DOHH2 (cell line): Measurements from ENCODE around the gene ARL16.
A peak's percentile ranks its signal among the peaks of the same experiment; 100 is the strongest.

Experiments
- H3F3A ChIP-seq: fragments of 200-600 bp; sonication (generic), shearing (Covaris generic); 2 replicates; pipeline ENCODE4 v1.6.0; 2016; ENCODE audit warnings: antibody characterized with exemption, mild to moderate bottlenecking; ENCODE audit not compliant: control insufficient read depth, insufficient read depth
- H3K27ac ChIP-seq: fragments of 200-600 bp; sonication (generic); 2 replicates; pipeline ENCODE4 v1.5.1; 2014; ENCODE audit warnings: low read depth, mild to moderate bottlenecking, low read length, moderate library complexity
- H3K27me3 ChIP-seq: fragments of 200-600 bp; sonication (generic); 2 replicates; pipeline ENCODE4 v1.6.1; 2014; ENCODE audit warnings: mild to moderate bottlenecking, low read length, mixed read lengths; ENCODE audit not compliant: control insufficient read depth
- H3K36me3 ChIP-seq: fragments of 200-600 bp; sonication (generic); 2 replicates; pipeline ENCODE4 v1.6.1; 2014; ENCODE audit warnings: mild to moderate bottlenecking, low read length, moderate library complexity, mixed read lengths; ENCODE audit not compliant: control insufficient read depth
- H3K4me1 ChIP-seq: fragments of 200-600 bp; sonication (generic); 2 replicates; pipeline ENCODE4 v1.6.1; 2014; ENCODE audit warnings: mild to moderate bottlenecking, low read length, mixed read lengths; ENCODE audit not compliant: control insufficient read depth
- H3K4me2 ChIP-seq: fragments of 200-600 bp; sonication (generic); 2 replicates; pipeline ENCODE4 v1.6.0; 2014; ENCODE audit warnings: mild to moderate bottlenecking, low read length, moderate library complexity
- H3K4me3 ChIP-seq: fragments of 200-600 bp; sonication (generic); 2 replicates; pipeline ENCODE4 v1.5.1; 2014; ENCODE audit warnings: mild to moderate bottlenecking, low read length, mixed read lengths
- H3K79me2 ChIP-seq: fragments of 200-600 bp; sonication (generic); 2 replicates; pipeline ENCODE4 v1.6.1; 2014; ENCODE audit warnings: mild to moderate bottlenecking, low read length, mixed read lengths; ENCODE audit not compliant: control insufficient read depth
- H3K9me2 ChIP-seq: fragments of 200-600 bp; sonication (generic); replicated peaks from 2 replicates; pipeline ENCODE4 v1.6.1; 2014; ENCODE audit warnings: mild to moderate bottlenecking, low read length, mixed read lengths; ENCODE audit not compliant: control insufficient read depth
- H3K9me3 ChIP-seq: fragments of 200-600 bp; sonication (generic); 2 replicates; pipeline ENCODE4 v1.6.1; 2014; ENCODE audit warnings: antibody characterized with exemption, low read length, mixed read lengths; ENCODE audit not compliant: control insufficient read depth, insufficient read depth
- H4K20me1 ChIP-seq: fragments of 200-600 bp; sonication (generic); 2 replicates; pipeline ENCODE4 v1.6.0; 2014; ENCODE audit warnings: low read depth, mild to moderate bottlenecking, antibody characterized with exemption, low read length, moderate library complexity; ENCODE audit not compliant: control insufficient read depth, insufficient read depth
- CTCF ChIP-seq: fragments of 200-600 bp; sonication (generic); IDR thresholded peaks from one replicate; pipeline ENCODE4 v1.5.1; 2014; ENCODE audit warnings: antibody characterized with exemption, mild to moderate bottlenecking, low read depth, low read length; ENCODE audit not compliant: poor library complexity, severe bottlenecking
- EZH2phosphoT487 ChIP-seq: fragments of 200-600 bp; sonication (generic); IDR thresholded peaks from 2 replicates; pipeline ENCODE4 v1.6.1; 2017; ENCODE audit warnings: borderline replicate concordance, mild to moderate bottlenecking, antibody characterized with exemption, low read length, moderate library complexity, mixed read lengths

The ARL16 gene

GRCh38 chr17:81638683-81639082 lies 44.9 kb downstream of the ARL16 start:
- H3K36me3 ChIP-seq = peaks cover 13% of the 10 kb centered on the region
- H3K9me2 ChIP-seq = no peaks in the 10 kb centered on the region
- no peaks in the 10 kb centered on the region for H3K9me3 ChIP-seq
- H3F3A ChIP-seq = peaks cover 9% of the 10 kb centered on the region
- H3K4me2 ChIP-seq = no peak overlapping the region
- H3K79me2 ChIP-seq = peaks cover 31% of the 10 kb centered on the region
- no peaks in the 10 kb centered on the region for H3K27me3 ChIP-seq
- TF ChIP-seq EZH2phosphoT487 (no peak), CTCF (no peak)
- no peaks in the 10 kb centered on the region for H4K20me1 ChIP-seq
- H3K4me1 ChIP-seq = peaks cover 25% of the 10 kb centered on the region
- no peak overlapping the region for H3K27ac ChIP-seq
- H3K4me3 ChIP-seq = no peak overlapping the region

- Histone ChIP-seq H3K4me1 (peaks cover 36% of the 10 kb centered on the region), H3K36me3 (peaks cover 25% of the 10 kb centered on the region), H3K79me2 (peaks cover 51% of the 10 kb centered on the region), H3K9me2 (no peaks in the 10 kb centered on the region), H3K27ac (peak within 1 kb of the TSS; percentile 73), H4K20me1 (no peaks in the 10 kb centered on the region; the same call in 1 of the 2 replicates), H3K9me3 (no peaks in the 10 kb centered on the region), H3K27me3 (no peaks in the 10 kb centered on the region), H3K4me2 (peak within 1 kb of the TSS; percentile 89), H3K4me3 (peak within 1 kb of the TSS; percentile 91), H3F3A (peaks cover 14% of the 10 kb centered on the region)
- TF ChIP-seq EZH2phosphoT487 = no peak
- no peak for TF ChIP-seq CTCF
Measured at GRCh38 chr17:81636505-81637288, 46.9 kb downstream of the ARL16 start, which contains the start of the genes NPLOC4 and TSPAN10. TSS of gene NPLOC4 (minus strand) at chr17:81637112. CDS start at chr17:81636930, 182 bp downstream. TSS of gene TSPAN10 (plus strand) at chr17:81637196. CDS start at chr17:81642413, 5,217 bp downstream.

GRCh38 chr17:81635973-81636504 lies 47.6 kb downstream of the ARL16 start:
- Histone ChIP-seq H3K4me1 (peaks cover 36% of the 10 kb centered on the region), H3K79me2 (peaks cover 55% of the 10 kb centered on the region), H4K20me1 (no peaks in the 10 kb centered on the region; the same call in 1 of the 2 replicates), H3K9me2 (no peaks in the 10 kb centered on the region), H3K27me3 (no peaks in the 10 kb centered on the region), H3K4me2 (peak overlapping the region; percentile 89), H3F3A (peaks cover 14% of the 10 kb centered on the region), H3K9me3 (no peaks in the 10 kb centered on the region), H3K4me3 (peak overlapping the region; percentile 91), H3K27ac (peak overlapping the region; percentile 73), H3K36me3 (peaks cover 26% of the 10 kb centered on the region)
- TF ChIP-seq CTCF = no peak
- no peak for TF ChIP-seq EZH2phosphoT487
